ENCODE results near the gene CYTH3.

DNA sequence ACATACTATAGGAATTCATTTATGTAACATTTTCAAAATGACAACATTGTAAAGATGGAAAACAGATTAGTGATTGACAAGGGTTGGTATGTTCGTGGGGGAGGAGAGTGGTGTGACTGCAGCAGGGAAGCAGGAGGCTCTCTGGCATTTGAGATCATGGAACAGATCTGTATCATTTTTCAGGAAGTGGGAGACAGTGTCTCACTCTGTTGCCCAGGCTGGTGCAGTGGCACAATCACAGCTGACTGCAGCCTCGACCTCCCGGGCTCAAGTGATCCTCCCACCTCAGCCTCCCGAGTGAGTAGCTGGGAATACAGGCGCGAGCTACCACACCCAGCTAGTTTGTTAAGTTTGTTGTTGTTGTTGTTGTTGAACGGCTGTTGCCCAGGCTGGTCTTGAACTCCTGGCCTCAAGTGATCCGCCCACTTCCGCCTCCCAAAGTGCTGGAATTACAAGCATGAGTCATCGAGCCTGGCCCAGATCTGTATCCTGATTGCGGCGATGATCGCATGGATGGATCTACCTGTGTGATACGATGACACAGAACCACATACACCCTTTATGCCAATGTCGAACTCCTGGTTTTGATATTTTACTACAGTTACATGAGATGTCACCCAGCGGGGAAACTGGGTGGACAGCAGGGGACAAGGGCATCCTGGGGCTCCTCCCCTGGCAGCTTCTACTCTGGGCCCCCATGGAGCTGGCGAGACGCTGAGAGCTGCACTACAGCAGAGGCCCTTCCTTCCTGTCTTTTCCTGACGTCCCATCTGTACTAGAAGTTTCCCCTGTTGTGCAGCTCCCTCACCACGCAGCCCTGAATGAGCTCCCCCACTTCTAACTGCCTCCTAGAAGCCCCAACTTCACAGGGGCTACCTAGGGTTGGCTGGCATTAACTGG is 12.3 kb upstream of the CYTH3 start:
- TF ChIP-seq, protein P1, sequence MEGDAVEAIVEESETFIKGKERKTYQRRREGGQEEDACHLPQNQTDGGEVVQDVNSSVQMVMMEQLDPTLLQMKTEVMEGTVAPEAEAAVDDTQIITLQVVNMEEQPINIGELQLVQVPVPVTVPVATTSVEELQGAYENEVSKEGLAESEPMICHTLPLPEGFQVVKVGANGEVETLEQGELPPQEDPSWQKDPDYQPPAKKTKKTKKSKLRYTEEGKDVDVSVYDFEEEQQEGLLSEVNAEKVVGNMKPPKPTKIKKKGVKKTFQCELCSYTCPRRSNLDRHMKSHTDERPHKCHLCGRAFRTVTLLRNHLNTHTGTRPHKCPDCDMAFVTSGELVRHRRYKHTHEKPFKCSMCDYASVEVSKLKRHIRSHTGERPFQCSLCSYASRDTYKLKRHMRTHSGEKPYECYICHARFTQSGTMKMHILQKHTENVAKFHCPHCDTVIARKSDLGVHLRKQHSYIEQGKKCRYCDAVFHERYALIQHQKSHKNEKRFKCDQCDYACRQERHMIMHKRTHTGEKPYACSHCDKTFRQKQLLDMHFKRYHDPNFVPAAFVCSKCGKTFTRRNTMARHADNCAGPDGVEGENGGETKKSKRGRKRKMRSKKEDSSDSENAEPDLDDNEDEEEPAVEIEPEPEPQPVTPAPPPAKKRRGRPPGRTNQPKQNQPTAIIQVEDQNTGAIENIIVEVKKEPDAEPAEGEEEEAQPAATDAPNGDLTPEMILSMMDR (IDR thresholded peaks at IDR 0.05): no peak
- TF ChIP-seq POLR2A (IDR thresholded peaks at IDR 0.05): no peak
